IMR-90 (cell line): Measurements from ENCODE around the gene KATNIP. TPM values are rescaled to one million over a fixed set of nuclear protein-coding genes. Genes with fewer than 3 reads are reported as not detected.
A peak's percentile ranks its signal among the peaks of the same experiment; 100 is the strongest.

ENCODE experiments used
- ATAC-seq: fragments of 200-7000 bp; cut with Tn5 transposase; 2 replicates; pipeline ENCODE4 v1.9.1; 2020; ENCODE audit warnings: low read depth, mild to moderate bottlenecking, moderate library complexity
- BruUV-seq: library from RNA; stranded (reverse); fragments of 400-500 nt; replicated peaks from 2 replicates; lab custom pipeline; 2021; lab: Mats Ljungman, UMichigan
- CTCF ChIA-PET: fragments of 300-600 bp; formaldehyde crosslinking; extraction: SDS; loops from one replicate; lab custom pipeline; 2021; ENCODE audit warnings: antibody characterized with exemption; lab: Yijun Ruan, JAX
- POLR2A ChIA-PET: fragments of 300-600 bp; sonication (Branson Sonifier 250); formaldehyde crosslinking; loops from one replicate; lab custom pipeline; 2022; ENCODE audit warnings: antibody characterized with exemption; ENCODE audit not compliant: unreplicated experiment; lab: Charles Lee
- DNase-seq: peaks from one replicate; pipeline ENCODE4 v3.0.0; 2013
- H2AFZ ChIP-seq: replicated peaks from 2 replicates; pipeline ENCODE3; 2013; ENCODE audit warnings: low read length, mild to moderate bottlenecking; ENCODE audit not compliant: poor library complexity
- H2AK5ac ChIP-seq: 2 replicates; pipeline ENCODE4 v1.6.1; 2013; ENCODE audit warnings: low read depth, low read length, inconsistent platforms
- H2AK9ac ChIP-seq: replicated peaks from 2 replicates; pipeline ENCODE3; 2013; ENCODE audit warnings: mild to moderate bottlenecking, low read depth, low read length, moderate library complexity; ENCODE audit not compliant: poor library complexity
- H2BK120ac ChIP-seq: 2 replicates; pipeline ENCODE4 v1.6.1; 2013; ENCODE audit warnings: low read depth, low read length, inconsistent platforms
- H2BK15ac ChIP-seq: 3 replicates; pipeline ENCODE4 v1.6.1; 2013; ENCODE audit warnings: low read depth, low read length, inconsistent platforms
- H2BK20ac ChIP-seq: 2 replicates; pipeline ENCODE4 v1.6.1; 2013; ENCODE audit warnings: low read depth, mild to moderate bottlenecking, inconsistent platforms, low read length, moderate library complexity
- H2BK5ac ChIP-seq: 2 replicates; pipeline ENCODE4 v1.6.1; 2013; ENCODE audit warnings: mild to moderate bottlenecking, low read depth, low read length, inconsistent platforms; ENCODE audit not compliant: poor library complexity, severe bottlenecking
- H3K14ac ChIP-seq: replicated peaks from 2 replicates; pipeline ENCODE4 v1.6.1; 2013; ENCODE audit warnings: low read depth, low read length, inconsistent platforms
- H3K18ac ChIP-seq: 2 replicates; pipeline ENCODE4 v1.6.1; 2013; ENCODE audit warnings: low read depth, low read length, control low read depth
- H3K23ac ChIP-seq: 2 replicates; pipeline ENCODE4 v1.6.1; 2013; ENCODE audit warnings: low read depth, low read length, inconsistent platforms
- H3K27ac ChIP-seq: 2 replicates; pipeline ENCODE4 v1.5.1; 2013; ENCODE audit warnings: mild to moderate bottlenecking, control low read depth, low read length; ENCODE audit not compliant: insufficient read depth
- H3K27me3 ChIP-seq: 2 replicates; pipeline ENCODE4 v1.6.1; 2013; ENCODE audit warnings: low read length; ENCODE audit not compliant: control insufficient read depth, insufficient read depth
- H3K36me3 ChIP-seq: 2 replicates; pipeline ENCODE4 v1.6.1; 2013; ENCODE audit warnings: low read length, mixed read lengths; ENCODE audit not compliant: control insufficient read depth, insufficient read depth
- H3K4ac ChIP-seq: 2 replicates; pipeline ENCODE4 v1.6.1; 2013; ENCODE audit warnings: low read depth, low read length, inconsistent platforms
- H3K4me1 ChIP-seq: 2 replicates; pipeline ENCODE4 v1.6.1; 2013; ENCODE audit warnings: low read length, mixed read lengths; ENCODE audit not compliant: control insufficient read depth, insufficient read depth
- H3K4me2 ChIP-seq: 2 replicates; pipeline ENCODE4 v1.6.1; 2013; ENCODE audit warnings: low read depth, mild to moderate bottlenecking, control low read depth, low read length, moderate library complexity
- H3K4me3 ChIP-seq: 2 replicates; pipeline ENCODE4 v1.5.1; 2013; ENCODE audit warnings: low read depth, mild to moderate bottlenecking, control low read depth, low read length, moderate library complexity; ENCODE audit not compliant: insufficient read depth
- H3K56ac ChIP-seq: 2 replicates; pipeline ENCODE4 v1.6.1; 2013; ENCODE audit warnings: low read length, inconsistent platforms; ENCODE audit not compliant: insufficient read depth; ENCODE audit errors: extremely low read depth
- H3K79me1 ChIP-seq, 2 experiments: 2 replicates each; pipeline ENCODE4 v1.6.1; 2013; ENCODE audit warnings: low read length in 2 of 2, inconsistent platforms in 1 of 2, low read depth in 1 of 2
- H3K9ac ChIP-seq: 2 replicates; pipeline ENCODE4 v1.6.1; 2013; ENCODE audit warnings: low read depth, low read length, control low read depth
- H3K9me1 ChIP-seq: 2 replicates; pipeline ENCODE4 v1.6.1; 2013; ENCODE audit warnings: low read length, inconsistent platforms; ENCODE audit not compliant: insufficient read depth
- H3K9me3 ChIP-seq: 2 replicates; pipeline ENCODE4 v1.6.1; 2013; ENCODE audit warnings: low read length; ENCODE audit not compliant: control insufficient read depth, insufficient read depth
- H4K20me1 ChIP-seq: 2 replicates; pipeline ENCODE4 v1.6.1; 2013; ENCODE audit warnings: low read length, inconsistent platforms; ENCODE audit not compliant: insufficient read depth
- H4K5ac ChIP-seq: 2 replicates; pipeline ENCODE4 v1.6.1; 2013; ENCODE audit warnings: mild to moderate bottlenecking, low read depth, low read length, control low read depth
- H4K8ac ChIP-seq, 2 experiments: 2 replicates each; pipeline ENCODE4 v1.6.1; 2013; ENCODE audit warnings: low read depth in 2 of 2, low read length in 2 of 2, control low read depth in 1 of 2, inconsistent platforms in 1 of 2
- H4K91ac ChIP-seq: 2 replicates; pipeline ENCODE4 v1.6.1; 2013; ENCODE audit warnings: low read depth, low read length, inconsistent platforms; ENCODE audit not compliant: insufficient read depth
- BHLHE40 ChIP-seq: fragments of 150-350 bp; IDR thresholded peaks from 2 replicates; pipeline ENCODE4 v1.6.1; 2016; ENCODE audit warnings: mild to moderate bottlenecking, low read depth, low read length
- CEBPB ChIP-seq: IDR thresholded peaks from 2 replicates; pipeline ENCODE4 v1.6.1; 2012; ENCODE audit warnings: low read depth, low read length, improper control_type of control experiment
- CHD1 ChIP-seq: IDR thresholded peaks from 2 replicates; pipeline ENCODE4 v1.6.1; 2012; ENCODE audit warnings: low read depth, low read length, improper control_type of control experiment
- ELK1 ChIP-seq: fragments of 150-350 bp; IDR thresholded peaks from 2 replicates; pipeline ENCODE4 v1.6.1; 2016; ENCODE audit warnings: low read depth, mild to moderate bottlenecking, low read length, moderate library complexity, borderline replicate concordance
- FOS ChIP-seq: fragments of 150-350 bp; IDR thresholded peaks from 2 replicates; pipeline ENCODE4 v1.6.1; 2016; ENCODE audit warnings: low read depth, low read length
- MAFK ChIP-seq: IDR thresholded peaks from 2 replicates; pipeline ENCODE4 v1.6.1; 2012; ENCODE audit warnings: low read depth, low read length, improper control_type of control experiment
- MAZ ChIP-seq: IDR thresholded peaks from 2 replicates; pipeline ENCODE4 v1.6.1; 2012; ENCODE audit warnings: low read depth, mild to moderate bottlenecking, low read length, improper control_type of control experiment, moderate library complexity, borderline replicate concordance
- MXI1 ChIP-seq: IDR thresholded peaks from 2 replicates; pipeline ENCODE4 v1.6.1; 2012; ENCODE audit warnings: low read depth, mild to moderate bottlenecking, low read length, moderate library complexity, borderline replicate concordance
- NFE2L2 ChIP-seq: fragments of 150-350 bp; IDR thresholded peaks from 2 replicates; pipeline ENCODE4 v1.6.1; 2016; ENCODE audit warnings: low read depth, mild to moderate bottlenecking, low read length
- POLR2A ChIP-seq: IDR thresholded peaks from 2 replicates; pipeline ENCODE4 v1.6.1; 2012; ENCODE audit warnings: mild to moderate bottlenecking, low read depth, low read length
- RAD21 ChIP-seq: IDR thresholded peaks from 2 replicates; pipeline ENCODE4 v1.6.1; 2012; ENCODE audit warnings: low read length, improper control_type of control experiment
- RCOR1 ChIP-seq: IDR thresholded peaks from 2 replicates; pipeline ENCODE4 v1.6.1; 2012; ENCODE audit warnings: mild to moderate bottlenecking, low read length, improper control_type of control experiment; ENCODE audit not compliant: insufficient replicate concordance
- RFX5 ChIP-seq: IDR thresholded peaks from 2 replicates; pipeline ENCODE4 v1.8.0; 2012; ENCODE audit warnings: low read depth, mild to moderate bottlenecking, low read length, moderate library complexity
- SMC3 ChIP-seq: fragments of 150-350 bp; IDR thresholded peaks from 2 replicates; pipeline ENCODE4 v1.6.1; 2016; ENCODE audit warnings: low read depth, mild to moderate bottlenecking, antibody characterized with exemption, low read length, moderate library complexity
- WGBS, 2 experiments: methylation state at CpG; one replicate each; pipeline versions ENCODE4 v1.1.5 to v1.1.7; 2013; ENCODE audit warnings: missing lambda C conversion rate in 2 of 2; ENCODE audit not compliant: insufficient read length in 1 of 2; ENCODE audit errors: extremely low coverage in 2 of 2; 5-methylcytosine and 5-hydroxymethylcytosine counted together
- dilution Hi-C: fragments of 300-500 bp; cut with HindIII; formaldehyde crosslinking; loops from one replicate; pipeline ENCODE4 v1.14.3; 2018; ENCODE audit warnings: low sequenced_read_pairs; ENCODE audit not compliant: unreplicated experiment
- in situ Hi-C: fragments of 300-500 bp; cut with MboI; formaldehyde crosslinking; loops from 3 replicates; pipeline ENCODE4 v1.14.3; 2019; ENCODE audit warnings: low sequenced_read_pairs, inconsistent platforms, mixed read lengths
- intact Hi-C: fragments of 100-400 bp; cut with micrococcal nuclease; formaldehyde crosslinking; loops from 2 replicates; pipeline ENCODE4 v1.10.0; 2022
- polyA plus RNA-seq, 3 experiments: library from polyadenylated mRNA; depleted of rRNA; stranded (reverse); fragments of >200 nt; gene quantifications; 2 replicates each; pipeline ENCODE4 v1.2.3, GENCODE V29; 2012; ENCODE audit warnings: low replicate concordance in 1 of 3
- total RNA-seq: library from RNA; depleted of rRNA; stranded (reverse); fragments of >200 nt; gene quantifications from 2 replicates; pipeline ENCODE4 v1.2.3, GENCODE V29; 2012
- TF ChIP-seq, protein P1 (sequence below): conservative IDR thresholded peaks from 2 replicates; pipeline ENCODE4 v1.5.1; 2012; ENCODE audit warnings: mild to moderate bottlenecking, low read depth, low read length, improper control_type of control experiment

The KATNIP gene
- total and polyA plus RNA-seq, 2 of the 4 experiments (the other 2 are of a cell fraction): 16.7 to 18.6 TPM

- no TSS peak for BruUV-seq
- no peaks in the 10 kb centered on the region for H3K9me3 ChIP-seq
- peaks cover 6% of the 10 kb centered on the region; the same call in 1 of the 2 replicates for H3K4me1 ChIP-seq
- ChIA-PET CTCF (no interaction called here), POLR2A (no interaction called here)
- H2BK20ac ChIP-seq: no peak overlapping the region
- H3K14ac ChIP-seq: no peak overlapping the region
- no peaks in the 10 kb centered on the region for H3K27me3 ChIP-seq
- H3K56ac ChIP-seq: no peak overlapping the region
- H3K4me2 ChIP-seq: no peak overlapping the region
- no peak overlapping the region for H3K18ac ChIP-seq
- no peak overlapping the region for H4K91ac ChIP-seq
- H3K27ac ChIP-seq: no peak overlapping the region
- peaks cover 0 to 16% of the 10 kb centered on the region in 2 experiments; a peak in 3 of 4 replicates for H3K79me1 ChIP-seq
- no peak overlapping the region for H3K4me3 ChIP-seq
- DNase-seq: no peak
- in situ Hi-C loops: no loop called here
- peak overlapping the region; percentile 13 for H2AK9ac ChIP-seq
- H2BK120ac ChIP-seq: no peak overlapping the region
- H2AK5ac ChIP-seq: no peak overlapping the region
- peak; percentile 22 for ATAC-seq
- no peaks in the 10 kb centered on the region for H4K20me1 ChIP-seq
- H3K36me3 ChIP-seq: peaks cover 4% of the 10 kb centered on the region; the same call in 1 of the 2 replicates
- peaks cover 10% of the 10 kb centered on the region for H3K9me1 ChIP-seq
- no peak overlapping the region for H2AFZ ChIP-seq
- H4K5ac ChIP-seq: no peak overlapping the region
- no peak overlapping the region for H3K4ac ChIP-seq
- dilution Hi-C loops: no loop called here
- intact Hi-C loops: no loop called here
- H3K9ac ChIP-seq: no peak overlapping the region
- no peak overlapping the region for H4K8ac ChIP-seq
- no peak overlapping the region for H2BK15ac ChIP-seq
- no peak overlapping the region for H2BK5ac ChIP-seq
- no peak overlapping the region; the same call in 1 of the 2 replicates for H3K23ac ChIP-seq
- 96% methylated on average over 4 of the region's 8 CpGs; no CpG with 5 or more reads in 1 of the 2 experiments for WGBS, 2 experiments
- TF ChIP-seq BHLHE40 (no peak), MAFK (no peak), RAD21 (no peak), ELK1 (no peak), POLR2A (no peak), CEBPB (no peak), NFE2L2 (no peak), MAZ (no peak), SMC3 (no peak), RCOR1 (no peak), RFX5 (no peak), FOS (no peak), MXI1 (no peak), CHD1 (no peak)
- TF ChIP-seq, protein P1, sequence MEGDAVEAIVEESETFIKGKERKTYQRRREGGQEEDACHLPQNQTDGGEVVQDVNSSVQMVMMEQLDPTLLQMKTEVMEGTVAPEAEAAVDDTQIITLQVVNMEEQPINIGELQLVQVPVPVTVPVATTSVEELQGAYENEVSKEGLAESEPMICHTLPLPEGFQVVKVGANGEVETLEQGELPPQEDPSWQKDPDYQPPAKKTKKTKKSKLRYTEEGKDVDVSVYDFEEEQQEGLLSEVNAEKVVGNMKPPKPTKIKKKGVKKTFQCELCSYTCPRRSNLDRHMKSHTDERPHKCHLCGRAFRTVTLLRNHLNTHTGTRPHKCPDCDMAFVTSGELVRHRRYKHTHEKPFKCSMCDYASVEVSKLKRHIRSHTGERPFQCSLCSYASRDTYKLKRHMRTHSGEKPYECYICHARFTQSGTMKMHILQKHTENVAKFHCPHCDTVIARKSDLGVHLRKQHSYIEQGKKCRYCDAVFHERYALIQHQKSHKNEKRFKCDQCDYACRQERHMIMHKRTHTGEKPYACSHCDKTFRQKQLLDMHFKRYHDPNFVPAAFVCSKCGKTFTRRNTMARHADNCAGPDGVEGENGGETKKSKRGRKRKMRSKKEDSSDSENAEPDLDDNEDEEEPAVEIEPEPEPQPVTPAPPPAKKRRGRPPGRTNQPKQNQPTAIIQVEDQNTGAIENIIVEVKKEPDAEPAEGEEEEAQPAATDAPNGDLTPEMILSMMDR: no peak
These were observed 21.7 kb downstream of the KATNIP start for GRCh38 chr16:27571433-27572326.
